GM04504 (cell line): ENCODE results near the gene CCDC86.
"Not testable (repeated sequence)": the region's sequence is repeated elsewhere in the genome, so short reads cannot be mapped to it uniquely, and the experiment has no call there.

ENCODE experiments used
- DNase-seq: peaks from one replicate; pipeline ENCODE4 v3.0.0-alpha.2; 2012; ENCODE audit warnings: low read depth

The CCDC86 gene, protein sequence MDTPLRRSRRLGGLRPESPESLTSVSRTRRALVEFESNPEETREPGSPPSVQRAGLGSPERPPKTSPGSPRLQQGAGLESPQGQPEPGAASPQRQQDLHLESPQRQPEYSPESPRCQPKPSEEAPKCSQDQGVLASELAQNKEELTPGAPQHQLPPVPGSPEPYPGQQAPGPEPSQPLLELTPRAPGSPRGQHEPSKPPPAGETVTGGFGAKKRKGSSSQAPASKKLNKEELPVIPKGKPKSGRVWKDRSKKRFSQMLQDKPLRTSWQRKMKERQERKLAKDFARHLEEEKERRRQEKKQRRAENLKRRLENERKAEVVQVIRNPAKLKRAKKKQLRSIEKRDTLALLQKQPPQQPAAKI

GRCh38 chr11:60841797-60842667 is at the start of gene CCDC86:
TSS of gene CCDC86 (plus strand) at chr11:60842113. CDS start at chr11:60842125, 12 bp downstream.
- peak; percentile 90 for DNase-seq

- DNase-seq = no peak
Observed at GRCh38 chr11:60792521-60792920, 49.4 kb upstream of the CCDC86 start.

- DNase-seq = no peak
Observed at GRCh38 chr11:60795291-60795690, 46.6 kb upstream of the CCDC86 start.

GRCh38 chr11:60797846-60798630 is 43.9 kb upstream of the CCDC86 start:
- DNase-seq = no peak

- no peak for DNase-seq
Observed at GRCh38 chr11:60798631-60799030, 43.3 kb upstream of the CCDC86 start.

- DNase-seq = no peak
Observed at GRCh38 chr11:60801194-60801593, 40.7 kb upstream of the CCDC86 start.

GRCh38 chr11:60803273-60803936 is 38.5 kb upstream of the CCDC86 start:
- DNase-seq = no peak

DNA sequence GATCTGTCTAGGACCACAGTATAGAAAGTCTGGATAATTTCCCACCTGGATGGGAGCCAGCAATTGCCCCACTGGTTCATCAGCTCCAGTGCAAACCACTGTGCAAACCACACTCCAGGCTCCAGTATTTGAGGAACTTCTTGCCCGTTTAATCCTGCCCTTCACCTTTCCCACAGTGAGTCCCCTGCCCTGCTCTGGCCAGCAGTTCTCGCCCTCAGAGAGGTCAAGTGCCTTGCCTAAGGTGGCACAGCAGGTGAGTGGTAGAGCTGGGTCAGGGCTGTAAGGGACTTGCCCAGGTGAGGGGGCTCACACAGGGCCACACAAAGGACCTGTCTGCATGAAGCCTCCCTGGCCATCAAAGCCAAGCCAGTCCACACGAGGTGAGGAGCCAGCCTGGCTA is 32.7 kb upstream of the CCDC86 start:
- no peak for DNase-seq

GRCh38 chr11:60809691-60810090 is 32.2 kb upstream of the CCDC86 start:
- no peak for DNase-seq

- DNase-seq = no peak
Observed at GRCh38 chr11:60810151-60810550, 31.8 kb upstream of the CCDC86 start.

DNA sequence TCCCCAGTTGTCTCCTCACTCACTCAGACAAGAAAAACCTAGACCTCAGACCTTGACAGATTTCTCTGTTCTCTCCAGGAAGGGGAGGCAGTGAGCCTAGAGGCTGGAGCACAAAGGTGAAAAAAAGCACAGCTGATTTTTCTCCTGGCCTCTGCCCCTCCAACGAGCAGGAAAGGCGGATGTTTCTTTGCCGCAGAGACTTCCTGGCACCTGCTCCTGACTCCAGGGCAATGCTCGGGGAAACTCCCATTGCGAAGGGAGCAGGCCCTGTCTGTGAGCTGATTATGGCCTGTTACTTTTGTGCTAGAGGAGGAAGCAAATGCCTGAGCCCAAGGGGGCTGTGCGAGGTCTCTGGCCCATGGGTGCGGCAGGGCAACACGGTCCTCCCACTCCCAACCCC is 31.3 kb upstream of the CCDC86 start:
- no peak for DNase-seq

DNA sequence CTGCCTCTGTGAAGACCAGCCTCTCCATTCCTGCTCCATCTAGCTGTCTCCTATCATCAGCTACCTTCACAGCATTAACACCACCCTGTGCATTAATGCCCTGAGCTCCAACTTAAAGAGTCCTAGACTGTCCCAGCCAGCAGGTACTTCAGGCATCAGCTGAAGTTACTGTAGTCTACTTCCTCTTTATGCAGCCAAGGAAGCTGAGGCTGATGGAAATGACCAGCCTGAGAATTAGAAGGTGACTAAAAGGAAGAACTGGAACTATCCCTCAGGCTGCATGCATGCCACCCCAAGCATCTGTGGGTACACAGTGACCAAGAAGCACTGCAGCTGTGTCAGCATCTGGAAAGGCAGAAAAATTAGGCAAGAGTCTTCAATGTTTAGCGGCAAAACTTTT is 28.6 kb upstream of the CCDC86 start:
- DNase-seq = no peak

- DNase-seq = no peak
Observed at GRCh38 chr11:60814112-60814511, 27.8 kb upstream of the CCDC86 start.

DNA sequence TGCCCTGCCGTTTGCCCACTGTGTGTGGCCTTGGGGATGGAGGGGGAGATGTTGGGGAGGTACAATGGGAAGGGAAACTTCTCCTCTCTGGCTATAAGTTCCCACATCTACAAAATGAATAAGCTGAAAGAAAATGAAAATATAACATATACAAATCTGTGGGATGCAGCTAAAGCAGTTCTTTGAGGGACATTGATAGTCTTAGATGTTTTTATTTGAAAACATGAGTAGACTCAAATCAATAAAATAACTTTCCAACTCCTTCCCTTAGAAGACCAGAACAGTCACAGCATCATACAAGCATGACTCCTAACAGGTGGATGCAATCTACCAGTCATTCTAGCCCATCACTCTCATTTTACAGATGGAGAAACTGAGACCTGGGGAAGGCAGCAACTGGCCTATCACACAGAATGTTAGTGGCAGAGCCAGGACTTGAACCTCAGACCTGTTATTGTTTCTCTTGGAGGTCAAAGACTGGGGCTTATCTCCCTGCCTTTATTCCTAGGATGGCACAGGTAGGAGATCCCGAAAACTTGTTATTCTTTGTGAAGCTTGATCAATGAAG is 25.2 kb upstream of the CCDC86 start:
- DNase-seq = no peak

- no peak for DNase-seq
Observed at GRCh38 chr11:60818057-60818456, 23.9 kb upstream of the CCDC86 start.

DNA sequence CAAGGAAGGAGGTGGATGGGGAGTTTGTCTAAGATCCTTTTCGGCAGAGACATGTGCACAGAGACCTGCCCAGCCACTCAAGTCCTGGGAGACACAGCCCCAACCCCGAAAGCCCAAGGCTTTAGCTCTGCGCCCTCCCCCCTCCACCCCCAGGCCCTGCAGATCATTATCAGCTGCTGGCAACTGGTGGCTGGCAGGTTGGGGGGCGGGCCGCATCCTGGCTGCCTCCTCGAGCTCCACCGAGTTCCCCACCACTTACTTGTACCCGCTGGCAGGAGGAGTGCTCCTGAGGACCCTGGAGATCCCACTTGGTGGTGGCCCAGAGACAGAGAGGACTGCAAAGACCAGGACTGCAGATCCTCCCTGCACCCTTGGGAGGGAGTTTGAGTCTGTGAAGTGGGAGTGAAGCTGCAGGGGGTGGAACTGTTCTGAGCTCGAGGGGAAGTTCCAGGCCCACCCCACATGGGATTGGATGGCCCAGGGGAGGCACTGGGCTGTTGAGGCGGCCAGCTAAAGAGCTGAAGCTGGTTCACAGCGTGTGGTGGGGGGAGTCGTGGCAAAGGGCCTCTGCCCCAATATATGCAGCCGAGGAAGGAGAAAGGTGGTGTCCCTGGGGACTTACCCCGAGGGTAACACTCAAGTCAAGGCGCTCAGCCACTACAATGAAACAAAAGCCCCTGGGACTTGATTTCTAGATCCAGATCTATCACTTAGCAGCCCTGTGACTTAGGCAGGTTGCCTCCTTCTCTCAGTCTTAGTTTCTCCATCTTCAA is 19.9 kb upstream of the CCDC86 start:
- DNase-seq = no peak

- not testable (repeated sequence) for DNase-seq
Observed at GRCh38 chr11:60823745-60824306, 18.1 kb upstream of the CCDC86 start.

DNA sequence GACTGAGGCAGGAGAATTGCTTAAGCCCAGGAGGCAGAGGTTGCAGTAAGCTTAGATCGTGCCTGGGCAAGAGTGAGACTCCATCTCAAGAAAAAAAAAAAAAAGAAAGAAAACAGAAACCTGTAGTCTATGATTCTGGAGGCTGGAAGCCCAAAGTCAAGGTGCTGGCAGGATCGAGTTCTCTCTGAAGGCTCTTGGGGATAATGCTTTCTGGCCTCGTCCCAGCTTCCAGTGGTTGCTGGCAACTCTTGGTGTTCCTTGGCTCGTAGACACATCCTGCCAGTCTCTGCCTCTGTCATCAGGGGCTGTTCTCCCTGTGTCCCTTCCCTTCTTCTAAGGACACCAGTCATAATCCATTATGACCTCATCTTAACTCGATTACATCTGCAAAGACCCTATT is 16.8 kb upstream of the CCDC86 start:
- DNase-seq = no peak

- no peak for DNase-seq
Observed at GRCh38 chr11:60825790-60826189, 16.1 kb upstream of the CCDC86 start.

DNA sequence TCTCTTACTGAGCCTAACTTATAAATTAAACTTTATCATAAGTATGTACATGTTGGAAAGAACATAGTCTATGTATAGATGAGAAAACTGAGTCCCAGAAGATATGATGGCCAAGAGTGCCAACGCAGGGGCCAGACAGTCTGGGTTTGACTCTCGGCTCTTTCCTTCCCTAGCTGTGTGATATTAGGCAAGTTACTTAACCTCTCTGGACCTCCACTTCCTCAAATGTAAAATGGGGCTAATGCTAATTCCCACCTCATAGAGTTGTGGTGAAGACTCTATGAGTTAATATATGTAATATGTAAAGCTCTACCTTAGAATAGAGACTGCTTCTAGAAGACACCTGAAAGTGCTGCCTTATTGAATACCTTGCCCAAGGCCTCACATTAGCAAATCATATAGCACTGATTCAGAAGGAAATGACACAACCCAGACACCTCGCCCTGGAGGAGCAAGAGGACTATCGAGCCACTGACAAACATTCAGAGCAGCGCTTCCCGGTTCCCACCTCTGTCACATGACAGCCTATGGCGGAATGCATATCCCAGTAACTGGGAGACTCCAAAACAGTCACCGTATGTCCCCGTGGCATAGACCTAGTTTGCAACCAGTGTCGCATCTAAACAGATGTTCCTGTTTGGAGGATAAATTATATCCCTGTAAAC is 11.3 kb upstream of the CCDC86 start:
- no peak for DNase-seq
